Pancreas (tissue), 10 donors: ENCODE measurements around the gene FTH1. TPM values are rescaled to one million over a fixed set of nuclear protein-coding genes. Genes with fewer than 3 reads are reported as not detected.

Source experiments
- ATAC-seq, 4 donors: fragments of 200-7000 bp; cut with Tn5 transposase; one replicate each; pipeline versions ENCODE4 v1.8.0 to v1.9.1; 2020; ENCODE audit warnings: mild to moderate bottlenecking in 4 of 4, moderate library complexity in 4 of 4
- DNase-seq, 6 donors: peaks; one replicate each; pipeline ENCODE4 v3.0.0-alpha.2; 2020
- FAIRE-seq: peaks from 2 replicates; lab custom pipeline; 2012; peaks lifted over from hg19 to GRCh38; lab: Jason Lieb, UNC
- H3K27ac ChIP-seq, 4 donors: fragments of 200-600 bp; sonication (generic); 1 replicate in 3 of 4; 2 replicates in 1 of 4; pipeline versions ENCODE4 v1.5.0 to v1.8.0; 2020
- H3K27me3 ChIP-seq, 4 donors: fragments of 200-600 bp; one replicate each; pipeline ENCODE4 v1.8.0; 2021
- H3K36me3 ChIP-seq, 3 donors: fragments of 200-600 bp; sonication (generic) in 1 of 3; one replicate each; pipeline versions ENCODE4 v1.5.0 to v1.8.0; 2020 to 2021
- H3K4me1 ChIP-seq, 3 donors: fragments of 200-600 bp; one replicate each; pipeline ENCODE4 v1.8.0; 2021
- H3K4me3 ChIP-seq, 4 donors: fragments of 200-600 bp; sonication (generic) in 2 of 4; one replicate each; pipeline versions ENCODE4 v1.5.0 to v1.8.0; 2020 to 2021
- H3K9me3 ChIP-seq, 4 donors: fragments of 200-600 bp; one replicate each; pipeline ENCODE4 v1.8.0; 2021
- WGBS, 2 donors: extraction: QIAGEN DNeasy Blood & Tissue Kit; methylation state at CpG; one replicate each; pipeline ENCODE4 v1.1.7; 2013; 5-methylcytosine and 5-hydroxymethylcytosine counted together
- intact Hi-C, 3 donors: fragments of 100-400 bp; cut with DNase I; formaldehyde crosslinking; loops; one replicate each; pipeline versions ENCODE4 v1.11.1 to v1.14.2; 2022
- polyA plus RNA-seq, 2 donors: library from polyadenylated mRNA; stranded (reverse); fragments of 200-250 nt; gene quantifications; one replicate each; pipeline ENCODE4 v1.2.3, GENCODE V29; 2013
- total RNA-seq, 6 donors: library from RNA; stranded (reverse); fragmentation: NEBNext Ultra II Directional in 4 of 6; extraction: Animal tissue kit (Norgen Biotek cat#: 25700) in 4 of 6; gene quantifications; one replicate each; pipeline versions ENCODE4 v1.2.1 to v1.2.4, GENCODE V29; 2021 to 2023
- TF ChIP-seq, protein P1 (sequence below), 4 donors: fragments of 200-600 bp; sonication (generic) in 3 of 4; IDR thresholded peaks; one replicate each; pipeline versions ENCODE4 v1.5.0 to v1.8.0; 2021; ENCODE audit warnings: antibody characterized with exemption in 4 of 4
- donor health status: healthy with polysubstance abuse.
- donor health status: DM: no; HTN: no; CAD: no; lungs with moderate emphysema.
- donor health status: DM: no; HTN: no; CAD: no.
- donor health status: control.
- donor health status: control.
- donor health status: Bipolar disorder and iron deficiency.
- donor health status: DM: yes; HTN: yes; CAD: no.
- donor health status: DM: no; HTN: no; CAD: no.
- donor health status: DM: no; HTN: no; CAD: no.
- donor health status: DM: yes; HTN: yes; CAD: no.

FTH1 gene
- total and polyA plus RNA-seq, 8 donors: 1,114 to 1,772 (median 1,396) TPM

DNA sequence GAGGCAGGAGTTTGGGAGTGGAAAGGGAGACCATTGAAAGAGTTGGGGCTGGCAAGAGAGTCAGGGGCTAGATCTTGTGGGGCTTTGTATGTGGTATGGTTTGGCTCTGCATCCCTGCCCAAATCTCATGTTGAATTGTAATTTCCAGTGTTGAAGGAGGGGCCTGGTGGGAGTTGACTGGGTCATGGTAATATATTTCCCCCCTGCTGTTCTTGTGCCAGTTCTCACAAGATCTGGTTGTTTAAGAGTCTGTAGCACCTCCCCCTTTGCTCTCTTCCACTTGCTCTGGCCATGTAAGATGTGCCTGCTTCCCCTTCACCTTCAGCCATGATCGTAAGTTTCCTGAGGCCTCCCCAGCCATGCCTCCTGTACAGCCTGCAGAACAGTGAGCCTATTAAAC, 39.9 kb downstream of the FTH1 start:
- TF ChIP-seq, protein P1, sequence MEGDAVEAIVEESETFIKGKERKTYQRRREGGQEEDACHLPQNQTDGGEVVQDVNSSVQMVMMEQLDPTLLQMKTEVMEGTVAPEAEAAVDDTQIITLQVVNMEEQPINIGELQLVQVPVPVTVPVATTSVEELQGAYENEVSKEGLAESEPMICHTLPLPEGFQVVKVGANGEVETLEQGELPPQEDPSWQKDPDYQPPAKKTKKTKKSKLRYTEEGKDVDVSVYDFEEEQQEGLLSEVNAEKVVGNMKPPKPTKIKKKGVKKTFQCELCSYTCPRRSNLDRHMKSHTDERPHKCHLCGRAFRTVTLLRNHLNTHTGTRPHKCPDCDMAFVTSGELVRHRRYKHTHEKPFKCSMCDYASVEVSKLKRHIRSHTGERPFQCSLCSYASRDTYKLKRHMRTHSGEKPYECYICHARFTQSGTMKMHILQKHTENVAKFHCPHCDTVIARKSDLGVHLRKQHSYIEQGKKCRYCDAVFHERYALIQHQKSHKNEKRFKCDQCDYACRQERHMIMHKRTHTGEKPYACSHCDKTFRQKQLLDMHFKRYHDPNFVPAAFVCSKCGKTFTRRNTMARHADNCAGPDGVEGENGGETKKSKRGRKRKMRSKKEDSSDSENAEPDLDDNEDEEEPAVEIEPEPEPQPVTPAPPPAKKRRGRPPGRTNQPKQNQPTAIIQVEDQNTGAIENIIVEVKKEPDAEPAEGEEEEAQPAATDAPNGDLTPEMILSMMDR (IDR thresholded peaks at IDR 0.05): no peak
- WGBS, 2 donors: 91 to 93% methylated on average over 1 of the region's 1 CpG
- Histone ChIP-seq H3K9me3 (no peaks in the 10 kb centered on the region), H3K27ac (no peak overlapping the region), H3K4me1 (peaks cover 0 to 7% (median 0%) of the 10 kb centered on the region in 3 donors), H3K4me3 (no peak overlapping the region), H3K27me3 (no peaks in the 10 kb centered on the region), H3K36me3 (no peaks in the 10 kb centered on the region)
- FAIRE-seq (no peak), DNase-seq (no peak), ATAC-seq (no peak)
- intact Hi-C loops: no loop called here

DNA sequence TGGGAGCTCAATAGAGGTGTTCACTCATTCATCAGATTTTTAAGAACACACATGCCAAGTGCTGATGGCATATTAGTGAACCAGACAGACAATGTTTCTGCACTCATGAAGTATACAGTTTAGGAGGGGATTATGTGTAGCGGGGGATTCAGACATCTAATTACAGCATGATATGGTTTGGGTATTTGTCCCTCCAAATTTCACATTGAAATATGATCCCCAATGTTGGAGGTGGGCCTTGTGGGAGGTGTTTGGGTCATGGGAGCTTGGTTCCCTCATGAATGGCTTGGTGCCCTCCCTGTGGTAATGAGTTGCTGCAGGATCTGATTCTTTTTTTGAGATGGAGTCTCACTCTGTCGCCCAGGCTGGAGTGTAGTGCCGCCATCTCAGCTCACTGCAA, 41.2 kb downstream of the FTH1 start:
- Histone ChIP-seq H3K27ac (no peak overlapping the region), H3K9me3 (no peaks in the 10 kb centered on the region), H3K4me3 (no peak overlapping the region), H3K4me1 (peaks cover 0 to 7% (median 0%) of the 10 kb centered on the region in 3 donors), H3K36me3 (no peaks in the 10 kb centered on the region), H3K27me3 (no peaks in the 10 kb centered on the region)
- FAIRE-seq (no peak), DNase-seq (no peak), ATAC-seq (no peak)
- TF ChIP-seq, protein P1 (IDR thresholded peaks at IDR 0.05): no peak
- whole genome bisulfite sequencing, 2 donors: 93 to 98% methylated on average over 3 of the region's 3 CpGs
- intact Hi-C loops: no loop called here

DNA sequence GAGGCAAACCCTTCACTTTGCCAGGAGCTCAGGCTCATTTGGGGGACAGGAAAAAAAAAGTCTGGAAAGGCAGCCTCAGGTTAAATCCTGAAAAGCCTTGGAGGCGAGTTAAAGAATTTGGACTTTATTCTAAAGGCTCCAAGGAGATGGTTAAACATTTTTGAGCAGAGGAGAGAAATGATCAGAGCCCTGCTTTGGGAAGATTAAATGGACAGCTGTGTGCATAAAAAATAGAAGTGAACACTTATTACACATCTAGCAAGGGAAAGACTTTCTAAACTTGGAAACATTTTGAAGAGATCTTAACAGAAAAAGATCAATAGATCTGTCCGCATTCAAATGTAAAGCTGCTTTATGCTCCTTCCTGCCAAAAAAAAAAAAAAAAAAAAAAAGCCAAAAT, 41.7 kb downstream of the FTH1 start:
- H3K27me3 ChIP-seq: no peaks in the 10 kb centered on the region
- FAIRE-seq: no peak
- no peak overlapping the region for H3K4me3 ChIP-seq
- no peak overlapping the region for H3K27ac ChIP-seq
- intact Hi-C loops: no loop called here
- DNase-seq: no peak
- 82 to 87% methylated on average over 2 of the region's 2 CpGs for WGBS, 2 donors
- TF ChIP-seq, protein P1 (IDR thresholded peaks at IDR 0.05): no peak
- no peaks in the 10 kb centered on the region for H3K36me3 ChIP-seq
- peaks cover 0 to 7% (median 0%) of the 10 kb centered on the region in 3 donors for H3K4me1 ChIP-seq
- no peak for ATAC-seq
- H3K9me3 ChIP-seq: no peaks in the 10 kb centered on the region

DNA sequence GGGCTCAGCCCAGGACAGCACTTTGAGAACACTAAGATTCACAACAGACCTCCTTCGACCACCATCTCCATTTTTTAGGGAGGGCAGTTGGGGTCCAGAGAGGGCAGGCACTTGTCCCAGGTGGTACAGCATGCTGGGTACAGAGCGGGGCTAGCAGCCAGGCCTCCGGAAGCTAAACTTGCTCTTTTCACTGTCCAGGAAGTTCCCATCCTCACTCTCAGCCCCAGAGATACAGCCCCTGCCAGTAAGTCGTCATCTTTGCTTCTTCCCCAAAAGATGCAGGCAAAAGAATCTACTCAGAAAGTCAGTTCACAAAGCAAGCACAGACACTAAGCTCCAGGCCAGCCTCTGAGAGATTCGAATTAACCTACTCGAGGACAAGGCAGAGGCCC, 43.4 kb downstream of the FTH1 start:
- H3K9me3 ChIP-seq: no peaks in the 10 kb centered on the region
- no peaks in the 10 kb centered on the region for H3K27me3 ChIP-seq
- intact Hi-C loops: no loop called here
- no peak for FAIRE-seq
- TF ChIP-seq, protein P1 (IDR thresholded peaks at IDR 0.05): no peak
- no peak for ATAC-seq
- 71 to 81% methylated on average over 6 of the region's 6 CpGs for WGBS, 2 donors
- no peak for DNase-seq
- H3K36me3 ChIP-seq: no peaks in the 10 kb centered on the region
- peak overlapping the region in 3 of 4 donors; percentile 24 to 66 (median 54) for H3K27ac ChIP-seq
- H3K4me1 ChIP-seq: peaks cover 0 to 7% (median 0%) of the 10 kb centered on the region in 3 donors
- no peak overlapping the region for H3K4me3 ChIP-seq

- TF ChIP-seq, protein P1 (IDR thresholded peaks at IDR 0.05): no peak
- Histone ChIP-seq H3K27ac (peak overlapping the region in 3 of 4 donors; percentile 24 to 66 (median 54)), H3K4me1 (peaks cover 0 to 7% (median 0%) of the 10 kb centered on the region in 3 donors), H3K9me3 (no peaks in the 10 kb centered on the region), H3K4me3 (no peak overlapping the region), H3K36me3 (no peaks in the 10 kb centered on the region), H3K27me3 (no peaks in the 10 kb centered on the region)
- peak in 4 of 6 donors; percentile 44 to 87 (median 76) for DNase-seq
- FAIRE-seq: no peak
- intact Hi-C loops: no loop called here
- ATAC-seq: peak; percentile 38 to 97 (median 86)
- WGBS, 2 donors: 47 to 50% methylated on average over 18 of the region's 18 CpGs
Observed at GRCh38 chr11:61923166-61924063, 44.0 kb downstream of the FTH1 start.
